ENCODE results near the gene SLC25A19.

The SLC25A19 gene

DNA sequence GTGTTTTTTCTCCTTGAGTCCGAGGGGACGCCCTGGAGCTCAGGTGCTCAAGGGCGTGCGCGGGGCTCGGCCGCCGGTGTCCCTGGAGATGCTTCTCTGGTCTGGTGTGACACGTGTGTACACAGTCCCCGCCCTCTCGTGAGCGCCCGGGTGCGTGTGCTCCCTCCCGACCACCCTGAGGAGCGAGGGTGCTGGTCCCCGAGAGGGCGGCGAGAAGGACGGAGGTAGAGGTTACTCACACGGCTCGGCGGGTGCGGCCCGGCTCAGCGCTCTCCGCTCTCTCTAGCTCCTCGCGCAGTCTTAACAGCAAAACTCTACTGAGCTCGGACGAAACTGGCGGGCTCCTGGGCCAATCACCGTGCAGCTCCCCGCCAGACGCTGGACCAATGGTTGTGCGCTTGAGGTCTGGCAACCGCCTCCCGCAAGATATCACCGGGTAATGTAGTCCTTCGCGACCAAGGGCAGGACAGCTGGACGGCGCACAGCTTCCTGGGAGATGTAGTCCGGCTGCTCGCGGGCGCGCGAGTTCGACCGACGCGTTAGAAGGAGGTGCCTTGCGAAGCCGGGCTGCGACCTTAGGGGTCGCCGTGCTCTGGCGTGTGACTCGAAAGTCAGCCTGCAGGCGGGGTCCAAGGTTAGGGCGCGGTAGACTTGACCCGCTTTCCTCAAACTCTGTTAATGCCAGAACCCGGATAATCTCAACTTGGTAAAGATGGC is at the start of gene SLC25A19:
Gene SLC25A19 (minus strand): TSS at position 319 of the 717 bp plus-strand sequence. CDS start 2,669 bp downstream, outside the sequence.
- peak; percentile 99 for DNase-seq

GRCh38 chr17:75338335-75338734 is 49.1 kb upstream of the SLC25A19 start:
- DNase-seq = no peak

DNA sequence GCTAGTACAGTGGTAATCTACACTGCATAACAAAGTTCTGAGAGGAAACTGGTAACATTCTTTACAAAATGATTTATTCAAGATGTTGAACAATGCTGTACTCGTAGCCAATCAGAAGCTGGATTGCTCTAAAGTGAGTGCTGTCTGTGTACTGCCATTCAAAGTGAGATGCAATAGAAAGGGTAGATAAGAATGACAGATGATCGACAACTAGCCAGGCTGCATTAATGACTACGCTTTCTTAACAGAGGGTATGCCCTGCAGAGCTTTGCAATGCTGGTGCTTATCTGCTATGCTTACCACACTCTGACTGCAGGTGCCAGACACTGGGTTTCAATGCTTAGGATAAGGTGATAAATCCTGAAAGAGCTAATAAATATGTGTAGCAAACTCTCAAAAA is 46.1 kb upstream of the SLC25A19 start:
- no peak for DNase-seq

DNA sequence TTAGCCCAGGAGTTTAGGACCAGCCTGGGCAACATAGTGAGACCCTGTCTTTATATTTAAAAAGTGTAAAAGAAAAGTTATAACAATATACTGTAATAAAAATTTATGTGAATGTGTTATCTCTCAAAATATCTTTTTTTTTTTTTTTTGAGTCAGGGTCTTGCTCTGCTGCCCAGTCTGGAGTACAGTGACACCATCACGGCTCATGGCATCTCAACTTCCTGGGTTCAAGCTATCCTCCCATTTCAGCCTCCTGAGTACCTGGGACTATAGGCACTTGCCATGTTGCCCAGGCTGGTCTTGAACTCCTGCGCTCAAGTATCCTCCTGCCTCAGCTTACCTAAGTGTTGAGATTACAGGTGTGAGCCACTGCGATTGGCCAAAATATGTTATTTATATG is 45.5 kb upstream of the SLC25A19 start:
- DNase-seq = no peak

DNA sequence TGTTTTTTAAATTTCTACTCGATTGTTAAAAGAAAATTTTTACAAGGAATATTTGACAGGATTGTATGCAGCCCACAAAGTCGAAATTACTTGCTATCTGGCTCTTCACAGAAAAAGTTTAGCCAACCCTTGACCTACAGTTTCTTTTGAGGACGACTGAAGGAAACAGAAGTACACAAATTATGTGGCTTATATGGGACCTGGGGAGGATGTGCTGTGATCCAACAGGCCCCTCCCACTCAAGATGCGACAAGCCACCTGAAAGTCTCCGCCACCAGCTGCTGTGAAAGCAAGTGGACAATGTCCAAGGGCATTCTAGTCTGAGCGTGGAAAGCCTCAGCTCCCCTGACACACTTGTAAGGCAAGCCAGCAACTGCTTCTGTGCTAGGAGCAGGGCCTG is 42.4 kb upstream of the SLC25A19 start:
- no peak for DNase-seq

- no peak for DNase-seq
These were observed 38.5 kb upstream of the SLC25A19 start for GRCh38 chr17:75327757-75328156.

GRCh38 chr17:75326226-75326848 is 37.1 kb upstream of the SLC25A19 start:
- no peak for DNase-seq

- DNase-seq = no peak
These were observed 36.6 kb upstream of the SLC25A19 start for GRCh38 chr17:75325827-75326225.

DNA sequence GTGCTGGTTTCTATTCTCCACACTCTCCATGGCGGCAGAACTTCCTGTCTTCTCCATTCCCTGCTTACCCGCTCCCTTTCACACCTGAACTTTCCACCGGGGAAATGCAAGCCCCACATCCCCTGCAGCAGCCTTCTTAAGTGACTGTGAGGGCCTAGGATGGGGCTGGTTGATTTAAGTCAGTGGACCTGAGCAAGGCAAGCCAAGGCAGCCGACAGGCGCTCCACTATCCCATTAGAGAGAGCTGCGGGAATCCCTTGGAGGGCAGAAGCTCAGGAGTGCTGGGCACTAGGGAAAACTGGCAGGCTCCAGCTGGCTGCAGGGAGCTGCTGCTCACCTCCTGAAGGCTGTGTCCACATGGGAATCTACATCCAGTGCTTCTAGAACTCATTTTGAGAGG is 36.1 kb upstream of the SLC25A19 start:
- no peak for DNase-seq

DNA sequence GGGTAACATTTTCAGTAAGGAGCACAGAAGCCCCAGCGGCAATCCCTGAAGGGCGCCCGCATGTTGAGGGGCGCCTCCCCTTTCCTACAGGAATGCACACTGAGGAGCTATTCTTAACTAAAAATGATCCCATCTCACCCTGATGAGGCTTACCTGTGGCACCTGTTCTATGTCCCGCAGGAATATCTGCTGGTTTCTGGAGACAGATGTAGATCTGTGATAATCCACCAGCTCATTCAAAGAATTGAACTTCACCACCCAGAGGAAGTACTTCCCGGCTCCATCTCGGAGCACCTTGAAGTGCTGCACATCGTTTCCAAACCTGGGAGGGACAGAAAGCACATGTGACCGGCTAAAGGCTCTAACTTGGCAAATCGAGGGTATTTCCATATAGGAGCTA is 32.3 kb upstream of the SLC25A19 start:
- no peak for DNase-seq

GRCh38 chr17:75319904-75320691 is 30.9 kb upstream of the SLC25A19 start:
- DNase-seq = no peak

GRCh38 chr17:75318615-75319222 is 29.5 kb upstream of the SLC25A19 start:
- DNase-seq = no peak

DNA sequence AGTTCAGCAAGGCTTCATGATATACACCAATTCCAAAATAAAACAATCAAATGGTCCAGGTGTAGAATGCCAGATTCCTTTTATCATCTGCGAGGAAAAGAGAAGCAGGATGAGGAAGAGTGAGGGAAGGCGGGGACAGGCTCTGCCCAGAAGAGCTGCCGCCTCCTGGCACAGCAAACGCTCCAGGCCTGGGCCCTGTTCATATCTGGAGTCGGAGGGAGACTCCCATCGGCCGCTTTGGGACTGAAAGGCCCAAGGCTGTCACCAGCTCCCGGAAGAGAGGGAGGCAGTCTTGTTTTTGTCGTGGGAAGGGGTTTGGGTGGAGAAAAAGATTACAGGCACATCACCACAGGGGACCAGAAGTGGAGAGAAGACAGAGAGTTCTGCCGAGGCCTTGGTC is 29.0 kb upstream of the SLC25A19 start:
- no peak for DNase-seq

GRCh38 chr17:75317671-75318070 is 28.4 kb upstream of the SLC25A19 start:
- DNase-seq = no peak

- DNase-seq = no peak
These were observed 27.0 kb upstream of the SLC25A19 start for GRCh38 chr17:75316253-75316652.

GRCh38 chr17:75315541-75316243 is 26.5 kb upstream of the SLC25A19 start:
- no peak for DNase-seq

- DNase-seq = no peak
These were observed 24.8 kb upstream of the SLC25A19 start for GRCh38 chr17:75313941-75314551.

DNA sequence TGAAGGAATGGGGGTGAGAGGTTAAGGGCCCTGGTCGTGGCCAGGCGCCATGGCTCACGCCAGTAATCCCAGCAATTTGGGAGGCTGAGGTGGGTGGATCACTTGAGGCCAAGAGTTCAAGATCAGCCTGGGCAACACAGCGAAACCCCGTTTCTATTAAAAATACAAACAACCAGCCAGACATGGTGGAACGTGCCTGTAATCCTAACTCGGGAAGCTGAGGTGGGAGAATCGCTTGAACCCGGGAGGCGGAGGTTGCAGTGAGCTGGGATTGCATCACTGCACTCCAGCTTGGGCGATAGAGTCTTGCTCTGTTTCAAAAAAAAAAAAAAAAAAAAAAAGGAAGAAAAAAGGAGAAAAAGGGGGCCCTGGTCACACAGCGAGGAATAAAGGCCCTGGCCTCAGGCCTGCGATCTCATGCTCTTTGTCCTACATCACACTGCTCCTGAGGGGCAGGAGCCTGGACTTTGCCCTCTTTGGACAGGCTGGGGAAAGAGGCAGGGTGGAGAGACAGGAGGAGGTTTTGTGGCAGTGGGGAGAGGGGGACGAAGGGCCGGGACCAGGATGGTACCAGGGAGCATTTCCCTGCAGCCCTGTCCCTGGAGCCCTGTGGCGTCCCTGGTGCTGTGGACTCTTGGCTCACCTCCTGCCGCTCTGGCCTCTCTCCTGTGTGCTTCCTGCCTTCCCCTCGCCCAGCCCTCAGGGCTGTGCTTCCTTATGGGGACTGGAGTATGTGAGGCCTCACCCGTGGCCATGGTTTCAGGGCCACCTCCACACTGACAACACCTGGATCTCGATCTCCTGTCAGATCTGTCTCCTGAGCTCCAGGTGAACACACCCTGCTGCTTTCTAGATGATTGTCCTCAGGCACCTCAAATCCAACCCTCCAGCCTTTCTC is 19.7 kb upstream of the SLC25A19 start:
- DNase-seq = peak; percentile 77

- DNase-seq = no peak
These were observed 18.9 kb upstream of the SLC25A19 start for GRCh38 chr17:75307957-75308731.

GRCh38 chr17:75301502-75302206 is 12.4 kb upstream of the SLC25A19 start:
- DNase-seq = no peak
